ENCODE results near the gene MYOM1. TPM values are rescaled to one million over a fixed set of nuclear protein-coding genes. Genes with fewer than 3 reads are reported as not detected.

The MYOM1 gene
- total and polyA plus RNA-seq, 7 donors: 54.8 to 842 (median 388) TPM

GRCh38 chr18:3103576-3103975 is 116.2 kb downstream of the MYOM1 start:
- WGBS, 3 donors: 9 to 31% (median 14%) methylated on average over 2 of the region's 2 CpGs
- no peak for ATAC-seq
- H3K36me3 ChIP-seq (ENCODE audit: insufficient read depth in 1 of 2, low read depth in 1 of 2): peaks cover 7 to 79% of the 10 kb centered on the region in 2 donors

GRCh38 chr18:3102983-3103382 is 116.8 kb downstream of the MYOM1 start:
- H3K27me3 ChIP-seq (ENCODE audit: insufficient read depth in 3 of 3, low read length in 2 of 3): no peaks in the 10 kb centered on the region
- H3K27ac ChIP-seq: no peak overlapping the region
- no peak for DNase-seq
- intact Hi-C loops (cut with DNase I): no loop called here
- TF ChIP-seq, protein P1, sequence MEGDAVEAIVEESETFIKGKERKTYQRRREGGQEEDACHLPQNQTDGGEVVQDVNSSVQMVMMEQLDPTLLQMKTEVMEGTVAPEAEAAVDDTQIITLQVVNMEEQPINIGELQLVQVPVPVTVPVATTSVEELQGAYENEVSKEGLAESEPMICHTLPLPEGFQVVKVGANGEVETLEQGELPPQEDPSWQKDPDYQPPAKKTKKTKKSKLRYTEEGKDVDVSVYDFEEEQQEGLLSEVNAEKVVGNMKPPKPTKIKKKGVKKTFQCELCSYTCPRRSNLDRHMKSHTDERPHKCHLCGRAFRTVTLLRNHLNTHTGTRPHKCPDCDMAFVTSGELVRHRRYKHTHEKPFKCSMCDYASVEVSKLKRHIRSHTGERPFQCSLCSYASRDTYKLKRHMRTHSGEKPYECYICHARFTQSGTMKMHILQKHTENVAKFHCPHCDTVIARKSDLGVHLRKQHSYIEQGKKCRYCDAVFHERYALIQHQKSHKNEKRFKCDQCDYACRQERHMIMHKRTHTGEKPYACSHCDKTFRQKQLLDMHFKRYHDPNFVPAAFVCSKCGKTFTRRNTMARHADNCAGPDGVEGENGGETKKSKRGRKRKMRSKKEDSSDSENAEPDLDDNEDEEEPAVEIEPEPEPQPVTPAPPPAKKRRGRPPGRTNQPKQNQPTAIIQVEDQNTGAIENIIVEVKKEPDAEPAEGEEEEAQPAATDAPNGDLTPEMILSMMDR (IDR thresholded peaks at IDR 0.05): no peak
- 94 to 97% (median 97%) methylated on average over 1 of the region's 1 CpG for WGBS, 3 donors
- no peaks in the 10 kb centered on the region for H3K9me3 ChIP-seq
- H3K4me3 ChIP-seq: no peak overlapping the region
- H3K36me3 ChIP-seq (ENCODE audit: insufficient read depth in 1 of 2, low read depth in 1 of 2): peaks cover 7 to 85% of the 10 kb centered on the region in 2 donors
- no peak for ATAC-seq
- no peaks in the 10 kb centered on the region for H3K4me1 ChIP-seq

More at GRCh38 chr18:3103576-3103975, 116.2 kb downstream of the MYOM1 start:
- DNase-seq: no peak
- Histone ChIP-seq H3K4me3 (no peak overlapping the region), H3K9me3 (no peaks in the 10 kb centered on the region), H3K27ac (peak overlapping the region; percentile 52), H3K27me3 (ENCODE audit: insufficient read depth in 3 of 3, low read length in 2 of 3) (no peaks in the 10 kb centered on the region), H3K4me1 (no peaks in the 10 kb centered on the region)
- intact Hi-C loops (cut with DNase I): no loop called here
- TF ChIP-seq, protein P1 (IDR thresholded peaks at IDR 0.05): no peak

GRCh38 chr18:3100498-3101132 is 119.2 kb downstream of the MYOM1 start:
- no peak overlapping the region for H3K27ac ChIP-seq
- no peak overlapping the region for H3K4me3 ChIP-seq

DNA sequence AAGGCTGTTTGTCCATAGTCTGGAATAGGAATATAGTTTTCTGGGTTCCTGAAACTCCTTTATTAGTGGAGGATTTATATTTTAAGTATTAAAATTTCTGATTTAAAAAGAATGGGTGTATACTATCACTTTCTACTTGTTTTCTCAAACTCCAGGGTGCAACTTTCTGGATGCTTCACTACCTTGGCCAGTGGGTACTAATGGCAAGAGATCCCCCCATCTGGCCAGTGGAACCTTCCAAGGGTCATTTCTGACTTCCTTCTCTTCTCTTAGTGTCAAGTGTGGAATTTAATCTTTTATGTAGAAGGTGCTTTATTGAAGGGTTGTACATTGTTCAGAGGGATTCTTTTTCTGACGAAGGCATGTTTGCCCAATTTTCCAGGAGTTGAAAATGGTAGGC is 120.4 kb downstream of the MYOM1 start:
- TF ChIP-seq, protein P1 (IDR thresholded peaks at IDR 0.05): no peak
- Histone ChIP-seq H3K27ac (no peak overlapping the region), H3K36me3 (ENCODE audit: insufficient read depth in 1 of 2, low read depth in 1 of 2) (peaks cover 9 to 99% of the 10 kb centered on the region in 2 donors), H3K4me3 (no peak overlapping the region), H3K4me1 (no peaks in the 10 kb centered on the region), H3K9me3 (no peaks in the 10 kb centered on the region), H3K27me3 (ENCODE audit: insufficient read depth in 3 of 3, low read length in 2 of 3) (no peaks in the 10 kb centered on the region)
- intact Hi-C loops (cut with DNase I): no loop called here
- ATAC-seq: no peak
- DNase-seq: no peak
- WGBS, 3 donors: 0% methylated on average over 1 of the region's 1 CpG

More at GRCh38 chr18:3100498-3101132, 119.2 kb downstream of the MYOM1 start:
- ATAC-seq (peak in 1 of 4 donors; percentile 21), DNase-seq (no peak)
- H3K4me1 ChIP-seq: no peaks in the 10 kb centered on the region
- H3K36me3 ChIP-seq (ENCODE audit: insufficient read depth in 1 of 2, low read depth in 1 of 2): peaks cover 7 to 94% of the 10 kb centered on the region in 2 donors
- TF ChIP-seq, protein P1 (IDR thresholded peaks at IDR 0.05): no peak
- intact Hi-C loops (cut with DNase I): no loop called here
- H3K27me3 ChIP-seq (ENCODE audit: insufficient read depth in 3 of 3, low read length in 2 of 3): no peaks in the 10 kb centered on the region
- no peaks in the 10 kb centered on the region for H3K9me3 ChIP-seq
- WGBS, 3 donors: 56 to 95% (median 85%) methylated on average over 3 of the region's 3 CpGs

DNA sequence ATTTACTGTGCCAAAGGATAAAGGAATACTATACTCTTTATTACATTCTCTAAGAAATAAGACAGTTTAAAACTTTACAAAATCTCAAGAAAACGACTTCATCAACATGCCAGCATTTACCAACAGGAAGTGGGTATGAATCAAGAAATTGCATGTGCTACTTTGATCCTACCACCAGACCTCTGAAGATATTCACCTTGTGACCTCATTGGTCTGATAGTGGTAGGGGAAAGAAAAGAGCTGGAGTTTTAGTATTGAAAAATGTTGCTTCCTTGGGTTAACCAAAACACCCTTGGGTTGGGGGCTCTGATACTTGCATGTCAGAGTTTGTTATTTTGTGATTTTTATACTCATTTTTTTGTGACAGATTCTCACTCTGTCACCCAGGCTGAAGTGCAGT is 122.7 kb downstream of the MYOM1 start:
- H3K4me3 ChIP-seq: no peak overlapping the region
- H3K9me3 ChIP-seq: no peaks in the 10 kb centered on the region
- no peaks in the 10 kb centered on the region for H3K4me1 ChIP-seq
- peaks cover 2 to 97% of the 10 kb centered on the region in 2 donors for H3K36me3 ChIP-seq (ENCODE audit: insufficient read depth in 1 of 2, low read depth in 1 of 2)
- H3K27me3 ChIP-seq (ENCODE audit: insufficient read depth in 3 of 3, low read length in 2 of 3): no peaks in the 10 kb centered on the region
- TF ChIP-seq, protein P1 (IDR thresholded peaks at IDR 0.05): no peak
- intact Hi-C loops (cut with DNase I): no loop called here
- no peak overlapping the region for H3K27ac ChIP-seq
- 63 to 77% (median 71%) methylated on average over 1 of the region's 1 CpG for WGBS, 3 donors
- no peak for DNase-seq
- no peak for ATAC-seq
